Caco-2 (cell line): ENCODE results near the gene ZNF738. TPM values are rescaled to one million over a fixed set of nuclear protein-coding genes. Genes with fewer than 3 reads are reported as not detected.
A peak's percentile ranks its signal among the peaks of the same experiment; 100 is the strongest.
"Not testable (repeated sequence)": the region's sequence is repeated elsewhere in the genome, so short reads cannot be mapped to it uniquely, and the experiment has no call there.

Experiments used
- Bru-seq: library from RNA; stranded (reverse); fragments of 400-500 nt; gene quantifications from one replicate; lab custom pipeline; 2021; lab: Mats Ljungman, UMichigan
- BruChase-seq, 2 experiments: library from RNA; stranded (reverse); fragments of 400-500 nt; gene quantifications; one replicate each; lab custom pipeline; 2021; lab: Mats Ljungman, UMichigan
- BruUV-seq: library from RNA; stranded (reverse); fragments of 400-500 nt; replicated peaks from 2 replicates; lab custom pipeline; 2021; lab: Mats Ljungman, UMichigan
- CTCF ChIA-PET: fragments of 300-600 bp; sonication (Branson Sonifier 250); formaldehyde crosslinking; loops from one replicate; lab custom pipeline; 2022; ENCODE audit warnings: antibody characterized with exemption; lab: Charles Lee
- POLR2A ChIA-PET: fragments of 300-600 bp; sonication (Branson Sonifier 250); formaldehyde crosslinking; loops from one replicate; lab custom pipeline; 2022; ENCODE audit warnings: antibody characterized with exemption; lab: Charles Lee
- DNase-seq, 2 experiments: peaks; one replicate each; pipeline versions ENCODE4 v3.0.0 to v3.0.0-alpha.2; 2020 to 2022
- H3K27me3 ChIP-seq: replicated peaks from 2 replicates; pipeline ENCODE4 v1.6.0; 2011; ENCODE audit warnings: low read length; ENCODE audit not compliant: control insufficient read depth, insufficient read depth
- H3K36me3 ChIP-seq: 2 replicates; pipeline ENCODE4 v1.5.1; 2011; ENCODE audit warnings: low read length; ENCODE audit not compliant: control insufficient read depth, insufficient read depth
- H3K4me1 ChIP-seq: fragments of 250-450 bp; sonication (Bioruptor Pico); 2 replicates; pipeline ENCODE4 v1.5.1; 2020; ENCODE audit warnings: mild to moderate bottlenecking
- H3K4me3 ChIP-seq: 2 replicates; pipeline ENCODE4 v1.5.1; 2011; ENCODE audit warnings: low read depth, mild to moderate bottlenecking, control low read depth, low read length
- H3K9me3 ChIP-seq: fragments of 250-450 bp; sonication (Bioruptor Pico); 2 replicates; pipeline ENCODE4 v1.5.1; 2020; ENCODE audit warnings: mild to moderate bottlenecking, moderate library complexity
- H3K27ac Mint-ChIP-seq: one replicate; pipeline ENCODE4 v1.8.0; 2022; ENCODE audit warnings: mixed read lengths; ENCODE audit not compliant: unreplicated experiment
- H3K27me3 Mint-ChIP-seq: one replicate; pipeline ENCODE4 v1.8.0; 2022; ENCODE audit warnings: mixed read lengths; ENCODE audit not compliant: insufficient read depth, unreplicated experiment
- H3K36me3 Mint-ChIP-seq: one replicate; pipeline ENCODE4 v1.8.0; 2022; ENCODE audit warnings: mild to moderate bottlenecking, mixed read lengths; ENCODE audit not compliant: insufficient read depth, unreplicated experiment
- H3K4me1 Mint-ChIP-seq: one replicate; pipeline ENCODE4 v1.8.0; 2022; ENCODE audit warnings: low read depth, mixed read lengths; ENCODE audit not compliant: unreplicated experiment
- H3K4me3 Mint-ChIP-seq: one replicate; pipeline ENCODE4 v1.8.0; 2022; ENCODE audit warnings: mild to moderate bottlenecking, moderate library complexity, mixed read lengths; ENCODE audit not compliant: unreplicated experiment
- H3K9me3 Mint-ChIP-seq: one replicate; pipeline ENCODE4 v1.8.0; 2022; ENCODE audit warnings: mixed read lengths; ENCODE audit not compliant: unreplicated experiment
- CTCF ChIP-seq, 2 experiments: fragments of 200-600 bp in 1 of 2; IDR thresholded peaks; 1 replicate in 1 of 2; 2 replicates in 1 of 2; pipeline versions ENCODE4 v1.5.1 to v1.8.0; 2011 to 2022; ENCODE audit warnings: antibody characterized with exemption in 1 of 2, control low read depth in 1 of 2, inconsistent platforms in 1 of 2, low read depth in 1 of 2, low read length in 1 of 2, mild to moderate bottlenecking in 1 of 2, moderate library complexity in 1 of 2; ENCODE audit not compliant: insufficient read depth in 1 of 2, severe bottlenecking in 1 of 2, unreplicated experiment in 1 of 2
- intact Hi-C: fragments of 100-400 bp; cut with micrococcal nuclease; formaldehyde crosslinking; loops from one replicate; pipeline ENCODE4 v1.10.0; 2022; ENCODE audit not compliant: unreplicated experiment
- long read RNA-seq: library from polyadenylated mRNA; stranded (forward); transcript quantifications from one replicate; pipeline ENCODE4 v2.0.0, GENCODE V29; 2022
- total RNA-seq: library from RNA; stranded (reverse); gene quantifications from 2 replicates; pipeline ENCODE4 v1.2.3, GENCODE V29; 2022

Gene ZNF738
- total RNA-seq: 9.5 and 10.4 TPM in 2 replicates
- percentile 85 among the genes with signal in this experiment for Bru-seq, nascent RNA
- BruChase-seq, experiment 1, labeled RNA remaining after a 2-hour chase: percentile 75 among the genes with signal in this experiment
- BruChase-seq, experiment 2, labeled RNA remaining after a 6-hour chase: percentile 64 among the genes with signal in this experiment
- long read RNA-seq, partial matches to known transcripts: 1 of 5 reads
- long read RNA-seq, other reads (novel, unspliced or antisense): 1 of 5 reads

- no peaks in the 10 kb centered on the region for H3K27me3 ChIP-seq
- H3K4me3 ChIP-seq: peak within 1 kb of the TSS; percentile 58
- Mint-ChIP-seq H3K4me3 (peak within 1 kb of the TSS; percentile 99), H3K9me3 (peaks cover 3% of the 10 kb centered on the region), H3K4me1 (no peaks in the 10 kb centered on the region), H3K27me3 (no peaks in the 10 kb centered on the region), H3K36me3 (peaks cover 45% of the 10 kb centered on the region), H3K27ac (peak within 1 kb of the TSS; percentile 100)
- TF ChIP-seq CTCF (IDR thresholded peaks at IDR 0.05; ENCODE audit: insufficient read depth in 1 of 2, low read depth in 1 of 2, low read length in 1 of 2, severe bottlenecking in 1 of 2, unreplicated experiment in 1 of 2): no peak
- H3K4me1 ChIP-seq: no peaks in the 10 kb centered on the region
- peaks cover 4% of the 10 kb centered on the region; the same call in 1 of the 2 replicates for H3K9me3 ChIP-seq
- peaks cover 2% of the 10 kb centered on the region; the same call in 1 of the 2 replicates for H3K36me3 ChIP-seq
- BruUV-seq: TSS peak; percentile 34
- DNase-seq: peak; percentile 89 to 95
- CTCF ChIA-PET: no interaction called here
- POLR2A ChIA-PET: interaction anchor here (0.8 kb wide), 1 partner anchor 30 kb away, joined by 7 read pairs; the partner anchor contains the start of gene ZNF708
- intact Hi-C loops: loop anchor here (1.0 to 2.0 kb wide), 2 partner anchors 30 to 38 kb away; partner anchors contain the start of genes ZNF493 and ZNF708
Measured at GRCh38 chr19:21358768-21359451, at the start of gene ZNF738. Gene ZNF738 (plus strand): TSS chr19:21359000. CDS start chr19:21359141, 141 bp downstream.

- DNase-seq, H3K27me3 Mint-ChIP-seq, BruUV-seq, H3K4me1 ChIP-seq, H3K4me3 Mint-ChIP-seq, CTCF ChIA-PET, H3K4me1 Mint-ChIP-seq, H3K27ac Mint-ChIP-seq, POLR2A ChIA-PET, intact Hi-C loops, H3K36me3 ChIP-seq, H3K27me3 ChIP-seq, H3K9me3 Mint-ChIP-seq, H3K4me3 ChIP-seq, H3K9me3 ChIP-seq: not testable (repeated sequence)
- H3K36me3 Mint-ChIP-seq: peaks cover 15% of the 10 kb centered on the region
Measured at GRCh38 chr19:21312807-21313206, 46.0 kb upstream of the ZNF738 start.

- Histone ChIP-seq H3K36me3 (0 out of 2 replicates have a peak, but pooled peaks cover 1% of the 10 kb centered on the region), H3K4me3 (no peak overlapping the region), H3K27me3 (no peaks in the 10 kb centered on the region), H3K9me3 (no peaks in the 10 kb centered on the region), H3K4me1 (no peaks in the 10 kb centered on the region)
- H3K27me3 Mint-ChIP-seq: no peaks in the 10 kb centered on the region
- BruUV-seq: no TSS peak
- no peak overlapping the region for H3K4me3 Mint-ChIP-seq
- no peaks in the 10 kb centered on the region for H3K4me1 Mint-ChIP-seq
- no peak overlapping the region for H3K27ac Mint-ChIP-seq
- intact Hi-C loops: no loop called here
- no peaks in the 10 kb centered on the region for H3K9me3 Mint-ChIP-seq
- ChIA-PET POLR2A (interaction anchor here (0.9 kb wide), 1 partner anchor 15 kb away, joined by 3 read pairs; the partner anchor contains the start of gene ZNF708), CTCF (no interaction called here)
- H3K36me3 Mint-ChIP-seq: peaks cover 8% of the 10 kb centered on the region
- TF ChIP-seq CTCF (IDR thresholded peaks at IDR 0.05; ENCODE audit: insufficient read depth in 1 of 2, low read depth in 1 of 2, low read length in 1 of 2, severe bottlenecking in 1 of 2, unreplicated experiment in 1 of 2): no peak
- no peak for DNase-seq
Measured at GRCh38 chr19:21314676-21315075, 44.1 kb upstream of the ZNF738 start.
